OCI-LY7 (cell line): ENCODE results near the gene NAALADL2. TPM values are rescaled to one million over a fixed set of nuclear protein-coding genes. Genes with fewer than 3 reads are reported as not detected.

Experiments used
- BruUV-seq: library from RNA; stranded (reverse); fragments of 400-500 nt; replicated peaks from 2 replicates; lab custom pipeline; 2021; lab: Mats Ljungman, UMichigan
- CTCF ChIA-PET: fragments of 300-600 bp; sonication (Branson Sonifier 250); formaldehyde crosslinking; loops from one replicate; lab custom pipeline; 2022; ENCODE audit warnings: antibody characterized with exemption; ENCODE audit not compliant: unreplicated experiment; lab: Charles Lee
- POLR2A ChIA-PET: fragments of 300-600 bp; sonication (Branson Sonifier 250); formaldehyde crosslinking; loops from one replicate; lab custom pipeline; 2022; ENCODE audit warnings: antibody characterized with exemption; lab: Charles Lee
- DNase-seq: peaks from one replicate; pipeline ENCODE4 v3.0.0-alpha.2; 2015; ENCODE audit warnings: low spot score
- H2AFZ ChIP-seq: fragments of 200-600 bp; sonication (generic), shearing (Covaris generic); 2 replicates; pipeline ENCODE4 v1.6.1; 2014; ENCODE audit warnings: mild to moderate bottlenecking, antibody characterized with exemption, low read length, moderate library complexity
- H3K27ac ChIP-seq: fragments of 200-600 bp; sonication (generic); 2 replicates; pipeline ENCODE4 v1.5.1; 2014; ENCODE audit warnings: mixed run types, low read depth, mild to moderate bottlenecking, moderate library complexity, low read length, inconsistent platforms; ENCODE audit not compliant: poor library complexity, severe bottlenecking
- H3K36me3 ChIP-seq: fragments of 200-600 bp; sonication (generic); 2 replicates; pipeline ENCODE4 v1.6.1; 2014; ENCODE audit warnings: mild to moderate bottlenecking, antibody characterized with exemption, low read length, moderate library complexity, mixed read lengths; ENCODE audit not compliant: insufficient read depth
- H3K4me1 ChIP-seq: fragments of 200-600 bp; sonication (generic); 2 replicates; pipeline ENCODE4 v1.5.1; 2014; ENCODE audit warnings: mild to moderate bottlenecking, low read length; ENCODE audit not compliant: insufficient read depth, poor library complexity, severe bottlenecking
- H3K4me2 ChIP-seq: fragments of 200-600 bp; sonication (generic); 2 replicates; pipeline ENCODE4 v1.6.1; 2014; ENCODE audit warnings: mild to moderate bottlenecking, low read length
- H3K4me3 ChIP-seq: fragments of 200-600 bp; sonication (generic); 2 replicates; pipeline ENCODE4 v1.5.1; 2014; ENCODE audit warnings: mild to moderate bottlenecking, low read depth, low read length; ENCODE audit not compliant: poor library complexity, severe bottlenecking
- H3K79me2 ChIP-seq: fragments of 200-600 bp; sonication (generic); 2 replicates; pipeline ENCODE4 v1.6.1; 2016; ENCODE audit warnings: low read depth, mild to moderate bottlenecking, low read length, moderate library complexity, mixed read lengths; ENCODE audit not compliant: insufficient read depth
- H3K9me2 ChIP-seq: fragments of 200-600 bp; sonication (generic); 2 replicates; pipeline ENCODE4 v1.6.1; 2016; ENCODE audit warnings: mild to moderate bottlenecking, low read length, mixed read lengths; ENCODE audit not compliant: insufficient read depth
- H3K9me3 ChIP-seq: fragments of 200-600 bp; sonication (generic); 2 replicates; pipeline ENCODE4 v1.6.1; 2014; ENCODE audit warnings: mild to moderate bottlenecking, mixed run types, low read length, mixed read lengths
- H4K20me1 ChIP-seq: fragments of 200-600 bp; sonication (generic); 2 replicates; pipeline ENCODE4 v1.6.1; 2014; ENCODE audit warnings: mild to moderate bottlenecking, antibody characterized with exemption, low read length, moderate library complexity, mixed read lengths; ENCODE audit not compliant: insufficient read depth
- EZH2phosphoT487 ChIP-seq: fragments of 200-600 bp; sonication (generic); IDR thresholded peaks from 2 replicates; pipeline ENCODE4 v1.6.1; 2018; ENCODE audit warnings: low read depth, borderline replicate concordance, mild to moderate bottlenecking, mixed run types, antibody characterized with exemption, low read length, moderate library complexity, mixed read lengths
- intact Hi-C: fragments of 100-400 bp; cut with micrococcal nuclease; formaldehyde crosslinking; loops from one replicate; pipeline ENCODE4 v1.10.0; 2022; ENCODE audit not compliant: unreplicated experiment
- total RNA-seq, 2 experiments: library from RNA; depleted of rRNA in 1 of 2; stranded (reverse); fragments of >200 nt in 1 of 2; shearing (Covaris generic) in 1 of 2; gene quantifications; 2 replicates each; pipeline ENCODE4 v1.2.3, GENCODE V29; 2014 to 2022
- TF ChIP-seq, protein P1 (sequence below): fragments of 200-600 bp; sonication (generic); conservative IDR thresholded peaks from 2 replicates; pipeline ENCODE4 v1.5.1; 2014; ENCODE audit warnings: mild to moderate bottlenecking, antibody characterized with exemption, low read length, moderate library complexity, mixed read lengths

NAALADL2 gene
- total RNA-seq, 2 experiments from 2014 or later: 0.25 to 0.70 TPM

GRCh38 chr3:175258763-175259162, 399.6 kb downstream of the NAALADL2 start:
- Histone ChIP-seq H3K27ac (no peak overlapping the region), H4K20me1 (no peaks in the 10 kb centered on the region), H3K4me1 (no peaks in the 10 kb centered on the region), H3K4me2 (no peak overlapping the region), H3K9me3 (no peaks in the 10 kb centered on the region), H3K36me3 (no peaks in the 10 kb centered on the region), H3K4me3 (no peak overlapping the region), H3K79me2 (no peaks in the 10 kb centered on the region), H3K9me2 (no peaks in the 10 kb centered on the region), H2AFZ (no peak overlapping the region)
- DNase-seq: no peak
- intact Hi-C loops: no loop called here
- TF ChIP-seq, protein P1, sequence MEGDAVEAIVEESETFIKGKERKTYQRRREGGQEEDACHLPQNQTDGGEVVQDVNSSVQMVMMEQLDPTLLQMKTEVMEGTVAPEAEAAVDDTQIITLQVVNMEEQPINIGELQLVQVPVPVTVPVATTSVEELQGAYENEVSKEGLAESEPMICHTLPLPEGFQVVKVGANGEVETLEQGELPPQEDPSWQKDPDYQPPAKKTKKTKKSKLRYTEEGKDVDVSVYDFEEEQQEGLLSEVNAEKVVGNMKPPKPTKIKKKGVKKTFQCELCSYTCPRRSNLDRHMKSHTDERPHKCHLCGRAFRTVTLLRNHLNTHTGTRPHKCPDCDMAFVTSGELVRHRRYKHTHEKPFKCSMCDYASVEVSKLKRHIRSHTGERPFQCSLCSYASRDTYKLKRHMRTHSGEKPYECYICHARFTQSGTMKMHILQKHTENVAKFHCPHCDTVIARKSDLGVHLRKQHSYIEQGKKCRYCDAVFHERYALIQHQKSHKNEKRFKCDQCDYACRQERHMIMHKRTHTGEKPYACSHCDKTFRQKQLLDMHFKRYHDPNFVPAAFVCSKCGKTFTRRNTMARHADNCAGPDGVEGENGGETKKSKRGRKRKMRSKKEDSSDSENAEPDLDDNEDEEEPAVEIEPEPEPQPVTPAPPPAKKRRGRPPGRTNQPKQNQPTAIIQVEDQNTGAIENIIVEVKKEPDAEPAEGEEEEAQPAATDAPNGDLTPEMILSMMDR: no peak
- TF ChIP-seq EZH2phosphoT487: no peak
- POLR2A ChIA-PET: no interaction called here
- no TSS peak for BruUV-seq
- CTCF ChIA-PET: no interaction called here

DNA sequence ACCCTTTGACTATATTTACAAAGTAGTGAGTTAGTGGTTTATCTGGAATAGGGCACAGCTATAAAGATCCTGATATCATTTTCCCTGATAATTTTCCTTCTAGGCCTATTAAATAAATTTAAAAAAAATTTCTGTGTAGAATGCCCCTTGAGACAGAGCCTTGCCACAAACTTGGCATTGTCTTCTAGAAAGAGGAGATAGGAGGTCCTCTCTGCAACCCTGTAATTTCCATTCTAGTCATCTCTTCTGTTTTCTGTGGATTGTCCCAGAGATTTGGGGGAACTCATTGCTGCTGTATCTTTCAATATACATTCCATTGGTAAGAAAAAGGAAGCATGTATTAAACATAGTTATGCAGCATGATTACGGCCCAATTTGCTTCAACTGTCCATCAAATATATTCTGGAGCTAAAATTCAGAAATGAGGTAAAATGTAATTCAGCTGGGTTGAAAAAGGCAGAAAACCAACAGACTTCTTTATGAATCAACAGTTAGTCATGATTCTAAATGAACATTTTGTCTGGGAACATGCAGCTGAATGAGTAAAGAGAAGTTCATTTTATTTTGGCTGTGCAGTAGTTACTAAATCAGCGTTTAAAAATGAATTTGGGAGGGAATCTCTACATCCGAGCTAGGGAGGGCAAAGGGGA, 401.1 kb downstream of the NAALADL2 start:
- H3K4me1 ChIP-seq: no peaks in the 10 kb centered on the region
- H3K27ac ChIP-seq: no peak overlapping the region
- no peaks in the 10 kb centered on the region for H3K9me2 ChIP-seq
- no peak for DNase-seq
- H3K4me2 ChIP-seq: no peak overlapping the region
- intact Hi-C loops: no loop called here
- H3K9me3 ChIP-seq: no peaks in the 10 kb centered on the region
- H3K79me2 ChIP-seq: no peaks in the 10 kb centered on the region
- no peaks in the 10 kb centered on the region for H4K20me1 ChIP-seq
- TF ChIP-seq EZH2phosphoT487: no peak
- TF ChIP-seq, protein P1: no peak
- ChIA-PET CTCF (no interaction called here), POLR2A (no interaction called here)
- H3K4me3 ChIP-seq: no peak overlapping the region
- no peak overlapping the region for H2AFZ ChIP-seq
- no TSS peak for BruUV-seq
- no peaks in the 10 kb centered on the region for H3K36me3 ChIP-seq

GRCh38 chr3:175266478-175266877, 407.3 kb downstream of the NAALADL2 start:
- TF ChIP-seq, protein P1: no peak
- no peak for TF ChIP-seq EZH2phosphoT487
- Histone ChIP-seq H3K36me3 (no peaks in the 10 kb centered on the region), H3K9me2 (no peaks in the 10 kb centered on the region), H3K4me2 (no peak overlapping the region), H3K4me3 (no peak overlapping the region), H3K4me1 (no peaks in the 10 kb centered on the region), H3K9me3 (no peaks in the 10 kb centered on the region), H3K27ac (no peak overlapping the region), H3K79me2 (no peaks in the 10 kb centered on the region), H2AFZ (no peak overlapping the region), H4K20me1 (no peaks in the 10 kb centered on the region)
- no TSS peak for BruUV-seq
- DNase-seq: no peak
- intact Hi-C loops: no loop called here
- ChIA-PET POLR2A (no interaction called here), CTCF (no interaction called here)
